Cardiac muscle cell (in vitro differentiated cells and primary cell): ENCODE measurements around the gene CRYBG1. TPM values are rescaled to one million over a fixed set of nuclear protein-coding genes. Genes with fewer than 3 reads are reported as not detected.

Source experiments
- DNase-seq, 2 donors: peaks; one replicate each; pipeline versions ENCODE4 v3.0.0 to v3.0.0-alpha.2; 2010 to 2017; ENCODE audit warnings: low read depth in 1 of 2, low spot score in 1 of 2
- H3K27ac ChIP-seq: fragments of 200-600 bp; sonication (generic); 2 replicates; pipeline ENCODE4 v1.5.1; 2016
- H3K27me3 ChIP-seq: fragments of 200-600 bp; sonication (generic); 2 replicates; pipeline ENCODE4 v1.6.0; 2016; ENCODE audit warnings: control low read depth
- H3K36me3 ChIP-seq: fragments of 200-600 bp; sonication (generic); 2 replicates; pipeline ENCODE4 v1.5.1; 2016; ENCODE audit warnings: control low read depth
- H3K4me1 ChIP-seq: fragments of 200-600 bp; sonication (generic); 2 replicates; pipeline ENCODE4 v1.8.1; 2017; ENCODE audit warnings: low read depth, mild to moderate bottlenecking, mixed run types
- H3K4me3 ChIP-seq: fragments of 200-600 bp; sonication (generic); 2 replicates; pipeline ENCODE4 v1.5.1; 2016; ENCODE audit warnings: mild to moderate bottlenecking
- H3K9me3 ChIP-seq: fragments of 200-600 bp; sonication (generic); 2 replicates; pipeline ENCODE4 v1.5.1; 2017; ENCODE audit warnings: low read depth, mild to moderate bottlenecking, control low read depth
- polyA plus RNA-seq: library from polyadenylated mRNA; unstranded; fragments of >200 nt; fragmentation: Nextera tagmentation; extraction: Ambion mirVana; gene quantifications from 2 replicates; pipeline ENCODE4 v1.2.1, GENCODE V29; 2016
- total RNA-seq: library from RNA; depleted of rRNA; stranded (reverse); fragments of >200 nt; gene quantifications from 2 replicates; pipeline ENCODE4 v1.2.3, GENCODE V29; 2016
- TF ChIP-seq, protein P1 (sequence below): IDR thresholded peaks from 2 replicates; pipeline ENCODE4 v1.5.1; 2012; ENCODE audit warnings: low read depth, mild to moderate bottlenecking, low read length

The CRYBG1 gene
- total and polyA plus RNA-seq, 2 experiments from 2014 or later = 0.22 TPM; not detected in 1

DNA sequence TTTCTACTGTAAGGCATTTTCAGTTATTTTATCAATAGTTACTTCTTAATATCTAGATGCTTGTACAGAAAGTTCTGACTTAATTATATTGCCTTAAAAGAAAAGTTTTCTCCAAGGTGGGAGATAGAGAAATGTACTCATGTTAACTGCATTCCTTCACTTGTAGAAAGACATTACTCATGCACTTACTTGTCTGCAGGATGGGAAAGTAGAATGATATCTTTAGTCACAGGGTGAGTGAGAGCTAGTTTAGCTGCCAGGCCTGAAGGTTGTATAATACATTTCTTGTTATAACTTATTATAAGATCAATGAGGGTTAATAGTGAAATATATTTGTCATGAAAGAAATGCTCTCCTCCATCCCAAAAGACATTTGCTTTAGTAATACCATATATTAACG lies 92.1 kb downstream of the CRYBG1 start:
- Histone ChIP-seq H3K27ac (no peak overlapping the region), H3K36me3 (no peaks in the 10 kb centered on the region), H3K9me3 (no peaks in the 10 kb centered on the region), H3K4me1 (no peaks in the 10 kb centered on the region), H3K27me3 (no peaks in the 10 kb centered on the region), H3K4me3 (no peak overlapping the region)
- TF ChIP-seq, protein P1, sequence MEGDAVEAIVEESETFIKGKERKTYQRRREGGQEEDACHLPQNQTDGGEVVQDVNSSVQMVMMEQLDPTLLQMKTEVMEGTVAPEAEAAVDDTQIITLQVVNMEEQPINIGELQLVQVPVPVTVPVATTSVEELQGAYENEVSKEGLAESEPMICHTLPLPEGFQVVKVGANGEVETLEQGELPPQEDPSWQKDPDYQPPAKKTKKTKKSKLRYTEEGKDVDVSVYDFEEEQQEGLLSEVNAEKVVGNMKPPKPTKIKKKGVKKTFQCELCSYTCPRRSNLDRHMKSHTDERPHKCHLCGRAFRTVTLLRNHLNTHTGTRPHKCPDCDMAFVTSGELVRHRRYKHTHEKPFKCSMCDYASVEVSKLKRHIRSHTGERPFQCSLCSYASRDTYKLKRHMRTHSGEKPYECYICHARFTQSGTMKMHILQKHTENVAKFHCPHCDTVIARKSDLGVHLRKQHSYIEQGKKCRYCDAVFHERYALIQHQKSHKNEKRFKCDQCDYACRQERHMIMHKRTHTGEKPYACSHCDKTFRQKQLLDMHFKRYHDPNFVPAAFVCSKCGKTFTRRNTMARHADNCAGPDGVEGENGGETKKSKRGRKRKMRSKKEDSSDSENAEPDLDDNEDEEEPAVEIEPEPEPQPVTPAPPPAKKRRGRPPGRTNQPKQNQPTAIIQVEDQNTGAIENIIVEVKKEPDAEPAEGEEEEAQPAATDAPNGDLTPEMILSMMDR = no peak
- DNase-seq = no peak

DNA sequence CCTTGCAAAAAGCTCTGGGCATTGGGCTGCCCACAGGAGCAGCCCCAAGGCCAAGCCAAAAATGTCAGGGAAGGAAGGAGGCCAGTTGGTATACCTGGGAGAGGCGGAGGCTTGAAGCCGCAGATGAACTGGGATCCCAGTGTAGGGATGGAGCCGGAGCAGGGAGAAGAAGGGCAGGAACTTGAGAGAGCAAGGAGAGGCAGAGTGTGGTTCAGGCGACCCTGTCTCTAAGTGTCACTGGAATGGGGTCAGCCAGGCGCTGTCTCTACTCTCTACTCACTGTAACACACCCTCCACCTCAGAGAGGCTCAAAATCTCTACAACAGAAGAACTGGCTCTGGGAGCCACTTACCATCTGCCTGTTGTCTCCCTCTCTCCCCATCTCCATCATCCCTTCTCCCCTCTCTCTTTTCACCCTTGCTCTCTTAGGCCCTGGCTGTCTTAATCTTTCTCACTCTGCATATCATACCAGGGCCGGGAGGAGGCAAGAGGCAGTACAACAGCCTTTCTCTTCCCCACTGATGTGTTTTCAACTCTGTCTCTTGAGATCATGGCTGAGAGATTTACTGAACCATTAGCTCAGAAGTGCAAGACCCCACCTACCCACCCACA lies 93.3 kb downstream of the CRYBG1 start:
- H3K4me1 ChIP-seq = no peaks in the 10 kb centered on the region
- TF ChIP-seq, protein P1 = no peak
- DNase-seq = no peak
- no peaks in the 10 kb centered on the region for H3K27me3 ChIP-seq
- H3K9me3 ChIP-seq = no peaks in the 10 kb centered on the region
- no peaks in the 10 kb centered on the region for H3K36me3 ChIP-seq
- no peak overlapping the region for H3K27ac ChIP-seq
- H3K4me3 ChIP-seq = no peak overlapping the region

DNA sequence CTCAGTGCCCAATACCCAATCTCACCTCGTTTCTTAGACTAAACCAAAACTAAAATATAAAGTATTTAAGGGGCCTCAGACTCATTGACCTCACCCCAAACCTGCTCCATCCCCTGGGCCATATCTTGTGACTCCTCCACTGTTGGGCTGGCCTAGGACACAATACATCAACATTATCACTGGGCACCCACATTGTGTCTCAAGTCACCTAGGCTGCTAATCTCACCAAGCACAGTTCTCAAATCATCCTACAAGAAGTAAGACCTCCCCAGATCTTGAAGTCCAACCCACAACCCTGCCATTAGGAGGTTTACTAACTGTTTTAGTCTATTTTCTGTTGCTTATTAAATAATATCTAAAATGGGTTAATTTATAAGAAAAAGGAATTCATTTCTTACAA lies 96.2 kb downstream of the CRYBG1 start:
- no peak overlapping the region for H3K4me3 ChIP-seq
- no peaks in the 10 kb centered on the region for H3K4me1 ChIP-seq
- H3K9me3 ChIP-seq = no peaks in the 10 kb centered on the region
- H3K27me3 ChIP-seq = no peaks in the 10 kb centered on the region
- H3K36me3 ChIP-seq = no peaks in the 10 kb centered on the region
- no peak overlapping the region for H3K27ac ChIP-seq
- DNase-seq = no peak
- TF ChIP-seq, protein P1 = no peak

DNA sequence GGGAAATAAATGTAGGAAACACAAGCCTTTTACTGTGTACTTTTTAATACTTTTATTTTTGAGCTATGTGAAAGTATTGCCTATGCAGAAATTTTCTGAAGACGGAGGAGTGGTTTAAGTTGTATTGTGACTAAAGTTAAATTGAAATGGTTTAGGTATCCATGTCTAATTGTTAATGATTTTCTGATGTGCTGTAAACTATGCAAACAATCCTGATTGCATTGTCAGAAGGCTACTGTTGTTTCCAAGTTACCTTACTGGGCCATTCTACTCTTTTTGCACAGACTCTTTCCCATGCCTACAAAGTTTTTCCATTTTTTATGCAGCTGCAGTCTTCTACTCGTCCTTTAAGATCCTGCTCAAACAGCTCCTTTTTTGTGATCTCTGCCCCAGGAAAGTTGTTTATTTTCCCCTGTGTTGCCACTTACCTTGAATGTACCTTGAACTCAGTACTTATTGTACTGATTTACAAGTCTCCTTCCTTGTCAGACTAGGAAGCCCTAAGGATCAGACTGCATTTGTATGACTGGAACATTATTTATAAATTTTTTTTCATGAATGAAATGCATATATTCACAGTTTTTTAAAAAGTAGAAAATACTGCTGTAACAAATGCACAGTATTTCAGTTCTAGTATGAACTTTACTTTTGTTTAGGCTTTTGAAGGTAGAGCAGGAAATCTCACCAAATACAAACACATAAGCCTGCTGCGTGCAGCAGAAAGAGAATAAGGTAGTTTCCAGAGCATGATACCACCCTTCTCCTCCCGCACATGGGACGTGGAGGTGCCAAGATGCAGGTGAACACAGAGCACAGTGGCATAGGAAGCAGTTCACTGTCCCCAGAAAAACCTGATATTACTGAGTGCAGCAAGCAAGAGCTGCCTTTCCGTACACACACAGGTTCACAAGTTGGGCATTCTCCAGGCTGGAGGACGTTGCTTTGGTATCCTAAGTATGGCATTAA lies 97.8 kb downstream of the CRYBG1 start:
- no peaks in the 10 kb centered on the region for H3K4me1 ChIP-seq
- no peaks in the 10 kb centered on the region for H3K36me3 ChIP-seq
- H3K27ac ChIP-seq = no peak overlapping the region
- TF ChIP-seq, protein P1 = no peak
- no peaks in the 10 kb centered on the region for H3K27me3 ChIP-seq
- H3K4me3 ChIP-seq = no peak overlapping the region
- H3K9me3 ChIP-seq = no peaks in the 10 kb centered on the region
- no peak for DNase-seq

DNA sequence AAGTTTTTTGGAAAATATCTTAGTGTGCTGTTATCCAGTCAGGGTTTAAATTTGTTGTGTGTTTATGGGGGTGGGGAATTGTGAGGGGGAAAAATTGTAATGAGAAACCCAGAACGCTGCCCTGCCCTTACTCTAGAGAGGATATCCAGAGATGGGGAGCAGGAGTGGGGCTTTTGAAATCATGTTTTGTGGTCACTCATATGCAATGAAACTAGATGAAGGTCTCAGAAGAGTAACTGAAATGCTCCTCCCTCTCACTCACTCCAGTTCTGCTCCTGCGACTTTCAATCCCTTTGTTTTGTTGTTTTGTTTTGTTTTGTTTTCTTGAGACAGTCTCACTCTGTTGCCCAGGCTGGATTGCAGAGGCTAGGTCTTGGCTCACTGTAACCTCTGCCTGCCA lies 100.0 kb downstream of the CRYBG1 start:
- H3K27me3 ChIP-seq = no peaks in the 10 kb centered on the region
- H3K27ac ChIP-seq = no peak overlapping the region
- no peaks in the 10 kb centered on the region for H3K36me3 ChIP-seq
- no peaks in the 10 kb centered on the region for H3K4me1 ChIP-seq
- H3K9me3 ChIP-seq = no peaks in the 10 kb centered on the region
- no peak overlapping the region for H3K4me3 ChIP-seq
- DNase-seq = no peak
- TF ChIP-seq, protein P1 = no peak
